ENCODE measurements around the gene PPP1R3G. TPM values are rescaled to one million over a fixed set of nuclear protein-coding genes. Genes with fewer than 3 reads are reported as not detected.
A peak's percentile ranks its signal among the peaks of the same experiment; 100 is the strongest.

Gene PPP1R3G
- total and polyA plus RNA-seq, 2 of the 13 experiments (the other 11 are each of a cell fraction or from before 2014, with no cell fraction given): 1.2 to 1.3 TPM

DNA sequence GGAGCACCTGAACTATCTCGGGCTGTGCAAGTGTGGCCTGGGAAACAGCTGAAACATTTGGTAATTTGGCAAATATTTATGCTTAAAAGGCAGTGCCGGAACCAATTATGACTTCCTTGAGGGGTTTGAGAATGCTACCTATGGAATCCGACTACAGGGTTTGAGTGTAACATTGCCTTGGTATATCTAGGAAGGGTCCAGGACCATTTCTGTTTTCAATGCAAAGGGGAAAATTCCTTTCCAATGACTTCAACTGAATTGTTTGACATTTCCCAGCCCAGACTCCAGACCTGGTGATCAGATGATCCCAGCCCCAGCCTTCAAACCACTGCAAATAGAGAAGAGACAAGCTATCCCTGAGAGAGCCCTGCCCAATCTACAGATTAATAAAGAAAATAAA lies 4.6 kb upstream of the PPP1R3G start (continued):
- TF ChIP-seq, protein P1, sequence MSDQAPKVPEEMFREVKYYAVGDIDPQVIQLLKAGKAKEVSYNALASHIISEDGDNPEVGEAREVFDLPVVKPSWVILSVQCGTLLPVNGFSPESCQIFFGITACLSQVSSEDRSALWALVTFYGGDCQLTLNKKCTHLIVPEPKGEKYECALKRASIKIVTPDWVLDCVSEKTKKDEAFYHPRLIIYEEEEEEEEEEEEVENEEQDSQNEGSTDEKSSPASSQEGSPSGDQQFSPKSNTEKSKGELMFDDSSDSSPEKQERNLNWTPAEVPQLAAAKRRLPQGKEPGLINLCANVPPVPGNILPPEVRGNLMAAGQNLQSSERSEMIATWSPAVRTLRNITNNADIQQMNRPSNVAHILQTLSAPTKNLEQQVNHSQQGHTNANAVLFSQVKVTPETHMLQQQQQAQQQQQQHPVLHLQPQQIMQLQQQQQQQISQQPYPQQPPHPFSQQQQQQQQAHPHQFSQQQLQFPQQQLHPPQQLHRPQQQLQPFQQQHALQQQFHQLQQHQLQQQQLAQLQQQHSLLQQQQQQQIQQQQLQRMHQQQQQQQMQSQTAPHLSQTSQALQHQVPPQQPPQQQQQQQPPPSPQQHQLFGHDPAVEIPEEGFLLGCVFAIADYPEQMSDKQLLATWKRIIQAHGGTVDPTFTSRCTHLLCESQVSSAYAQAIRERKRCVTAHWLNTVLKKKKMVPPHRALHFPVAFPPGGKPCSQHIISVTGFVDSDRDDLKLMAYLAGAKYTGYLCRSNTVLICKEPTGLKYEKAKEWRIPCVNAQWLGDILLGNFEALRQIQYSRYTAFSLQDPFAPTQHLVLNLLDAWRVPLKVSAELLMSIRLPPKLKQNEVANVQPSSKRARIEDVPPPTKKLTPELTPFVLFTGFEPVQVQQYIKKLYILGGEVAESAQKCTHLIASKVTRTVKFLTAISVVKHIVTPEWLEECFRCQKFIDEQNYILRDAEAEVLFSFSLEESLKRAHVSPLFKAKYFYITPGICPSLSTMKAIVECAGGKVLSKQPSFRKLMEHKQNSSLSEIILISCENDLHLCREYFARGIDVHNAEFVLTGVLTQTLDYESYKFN (CRISPR knock-in tag; conservative IDR thresholded peaks at IDR 0.05): peak; percentile 66; the same call in 1 of the 2 replicates
- TF ChIP-seq ZBTB3 (CRISPR knock-in tag; IDR thresholded peaks at IDR 0.05; ENCODE audit: borderline replicate concordance, low read depth) (no peak), ASH2L (IDR thresholded peaks at IDR 0.05; ENCODE audit: insufficient read length, low read depth, low read length) (peak; percentile 50), JUN (CRISPR knock-in tag; IDR thresholded peaks at IDR 0.05) (peak; percentile 95), ZMYM3 (CRISPR knock-in tag; IDR thresholded peaks at IDR 0.05) (no peak), MXI1 (IDR thresholded peaks at IDR 0.05; ENCODE audit: borderline replicate concordance, low read depth, low read length) (peak; percentile 48; the same call in 1 of the 3 replicates), ZNF30 (CRISPR knock-in tag; IDR thresholded peaks at IDR 0.05) (no peak), TGIF2 (CRISPR knock-in tag; IDR thresholded peaks at IDR 0.05) (peak; percentile 57; the same call in 1 of the 2 replicates), RXRB (CRISPR knock-in tag; IDR thresholded peaks at IDR 0.05; ENCODE audit: borderline replicate concordance) (peak; percentile 27; the same call in 1 of the 2 replicates), MEF2D (CRISPR knock-in tag; IDR thresholded peaks at IDR 0.05) (0 out of 2 replicates have a peak, but pooled peaks have one; percentile 44), RBAK (CRISPR knock-in tag; IDR thresholded peaks at IDR 0.05) (0 out of 2 replicates have a peak, but pooled peaks have one; percentile 41), SAP130 (CRISPR knock-in tag; IDR thresholded peaks at IDR 0.05; ENCODE audit: low read depth) (peak; percentile 80), HMG20A (CRISPR knock-in tag; IDR thresholded peaks at IDR 0.05; ENCODE audit: borderline replicate concordance) (peak; percentile 8; the same call in 1 of the 2 replicates), ZMYM4 (CRISPR knock-in tag; IDR thresholded peaks at IDR 0.05) (peak; percentile 24; the same call in 1 of the 2 replicates)
- TF ChIP-seq, protein P2, sequence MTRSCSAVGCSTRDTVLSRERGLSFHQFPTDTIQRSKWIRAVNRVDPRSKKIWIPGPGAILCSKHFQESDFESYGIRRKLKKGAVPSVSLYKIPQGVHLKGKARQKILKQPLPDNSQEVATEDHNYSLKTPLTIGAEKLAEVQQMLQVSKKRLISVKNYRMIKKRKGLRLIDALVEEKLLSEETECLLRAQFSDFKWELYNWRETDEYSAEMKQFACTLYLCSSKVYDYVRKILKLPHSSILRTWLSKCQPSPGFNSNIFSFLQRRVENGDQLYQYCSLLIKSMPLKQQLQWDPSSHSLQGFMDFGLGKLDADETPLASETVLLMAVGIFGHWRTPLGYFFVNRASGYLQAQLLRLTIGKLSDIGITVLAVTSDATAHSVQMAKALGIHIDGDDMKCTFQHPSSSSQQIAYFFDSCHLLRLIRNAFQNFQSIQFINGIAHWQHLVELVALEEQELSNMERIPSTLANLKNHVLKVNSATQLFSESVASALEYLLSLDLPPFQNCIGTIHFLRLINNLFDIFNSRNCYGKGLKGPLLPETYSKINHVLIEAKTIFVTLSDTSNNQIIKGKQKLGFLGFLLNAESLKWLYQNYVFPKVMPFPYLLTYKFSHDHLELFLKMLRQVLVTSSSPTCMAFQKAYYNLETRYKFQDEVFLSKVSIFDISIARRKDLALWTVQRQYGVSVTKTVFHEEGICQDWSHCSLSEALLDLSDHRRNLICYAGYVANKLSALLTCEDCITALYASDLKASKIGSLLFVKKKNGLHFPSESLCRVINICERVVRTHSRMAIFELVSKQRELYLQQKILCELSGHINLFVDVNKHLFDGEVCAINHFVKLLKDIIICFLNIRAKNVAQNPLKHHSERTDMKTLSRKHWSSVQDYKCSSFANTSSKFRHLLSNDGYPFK (CRISPR knock-in tag; IDR thresholded peaks at IDR 0.05; ENCODE audit: borderline replicate concordance): no peak
- TF ChIP-seq, protein P3, sequence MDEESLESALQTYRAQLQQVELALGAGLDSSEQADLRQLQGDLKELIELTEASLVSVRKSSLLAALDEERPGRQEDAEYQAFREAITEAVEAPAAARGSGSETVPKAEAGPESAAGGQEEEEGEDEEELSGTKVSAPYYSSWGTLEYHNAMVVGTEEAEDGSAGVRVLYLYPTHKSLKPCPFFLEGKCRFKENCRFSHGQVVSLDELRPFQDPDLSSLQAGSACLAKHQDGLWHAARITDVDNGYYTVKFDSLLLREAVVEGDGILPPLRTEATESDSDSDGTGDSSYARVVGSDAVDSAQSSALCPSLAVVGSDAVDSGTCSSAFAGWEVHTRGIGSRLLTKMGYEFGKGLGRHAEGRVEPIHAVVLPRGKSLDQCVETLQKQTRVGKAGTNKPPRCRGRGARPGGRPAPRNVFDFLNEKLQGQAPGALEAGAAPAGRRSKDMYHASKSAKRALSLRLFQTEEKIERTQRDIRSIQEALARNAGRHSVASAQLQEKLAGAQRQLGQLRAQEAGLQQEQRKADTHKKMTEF (CRISPR knock-in tag; IDR thresholded peaks at IDR 0.05): 0 out of 2 replicates have a peak, but pooled peaks have one; percentile 16
- TF ChIP-seq, protein P4, sequence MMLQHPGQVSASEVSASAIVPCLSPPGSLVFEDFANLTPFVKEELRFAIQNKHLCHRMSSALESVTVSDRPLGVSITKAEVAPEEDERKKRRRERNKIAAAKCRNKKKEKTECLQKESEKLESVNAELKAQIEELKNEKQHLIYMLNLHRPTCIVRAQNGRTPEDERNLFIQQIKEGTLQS (CRISPR knock-in tag; IDR thresholded peaks at IDR 0.05): 0 out of 2 replicates have a peak, but pooled peaks have one; percentile 19
- TF ChIP-seq, protein P5, sequence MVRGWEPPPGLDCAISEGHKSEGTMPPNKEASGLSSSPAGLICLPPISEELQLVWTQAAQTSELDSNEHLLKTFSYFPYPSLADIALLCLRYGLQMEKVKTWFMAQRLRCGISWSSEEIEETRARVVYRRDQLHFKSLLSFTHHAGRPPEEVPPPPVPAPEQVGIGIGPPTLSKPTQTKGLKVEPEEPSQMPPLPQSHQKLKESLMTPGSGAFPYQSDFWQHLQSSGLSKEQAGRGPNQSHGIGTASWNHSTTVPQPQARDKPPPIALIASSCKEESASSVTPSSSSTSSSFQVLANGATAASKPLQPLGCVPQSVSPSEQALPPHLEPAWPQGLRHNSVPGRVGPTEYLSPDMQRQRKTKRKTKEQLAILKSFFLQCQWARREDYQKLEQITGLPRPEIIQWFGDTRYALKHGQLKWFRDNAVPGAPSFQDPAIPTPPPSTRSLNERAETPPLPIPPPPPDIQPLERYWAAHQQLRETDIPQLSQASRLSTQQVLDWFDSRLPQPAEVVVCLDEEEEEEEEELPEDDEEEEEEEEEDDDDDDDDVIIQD (CRISPR knock-in tag; IDR thresholded peaks at IDR 0.05; ENCODE audit: low read depth): 0 out of 2 replicates have a peak, but pooled peaks have one; percentile 37
- TF ChIP-seq, protein P6, sequence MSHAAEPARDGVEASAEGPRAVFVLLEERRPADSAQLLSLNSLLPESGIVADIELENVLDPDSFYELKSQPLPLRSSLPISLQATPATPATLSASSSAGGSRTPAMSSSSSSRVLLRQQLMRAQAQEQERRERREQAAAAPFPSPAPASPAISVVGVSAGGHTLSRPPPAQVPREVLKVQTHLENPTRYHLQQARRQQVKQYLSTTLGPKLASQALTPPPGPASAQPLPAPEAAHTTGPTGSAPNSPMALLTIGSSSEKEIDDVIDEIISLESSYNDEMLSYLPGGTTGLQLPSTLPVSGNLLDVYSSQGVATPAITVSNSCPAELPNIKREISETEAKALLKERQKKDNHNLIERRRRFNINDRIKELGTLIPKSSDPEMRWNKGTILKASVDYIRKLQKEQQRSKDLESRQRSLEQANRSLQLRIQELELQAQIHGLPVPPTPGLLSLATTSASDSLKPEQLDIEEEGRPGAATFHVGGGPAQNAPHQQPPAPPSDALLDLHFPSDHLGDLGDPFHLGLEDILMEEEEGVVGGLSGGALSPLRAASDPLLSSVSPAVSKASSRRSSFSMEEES (CRISPR knock-in tag; IDR thresholded peaks at IDR 0.05): peak; percentile 71; the same call in 1 of the 2 replicates
